GM12873 (cell line): ENCODE data around the gene MEIKIN.

Experiments used
- CTCF ChIP-seq: IDR thresholded peaks from 2 replicates; pipeline ENCODE4 v1.5.1; 2012; ENCODE audit warnings: low read depth, mild to moderate bottlenecking, moderate library complexity, low read length, control low read depth; ENCODE audit not compliant: insufficient read depth; ENCODE audit errors: missing control alignments

Gene MEIKIN

GRCh38 chr5:131765261-131765660 is 180.2 kb downstream of the MEIKIN start:
- TF ChIP-seq CTCF = no peak

GRCh38 chr5:131763968-131764367 is 181.5 kb downstream of the MEIKIN start:
- TF ChIP-seq CTCF = no peak

GRCh38 chr5:131760793-131761192 is 184.7 kb downstream of the MEIKIN start:
- TF ChIP-seq CTCF = no peak

- TF ChIP-seq CTCF = no peak
Observed at GRCh38 chr5:131759704-131760103, 185.8 kb downstream of the MEIKIN start.

GRCh38 chr5:131758520-131758900 is 187.0 kb downstream of the MEIKIN start:
- TF ChIP-seq CTCF = no peak

- TF ChIP-seq CTCF = no peak
Observed at GRCh38 chr5:131757830-131758519, 187.5 kb downstream of the MEIKIN start.
